ENCODE measurements around the gene RNF34.

RNF34 gene

DNA sequence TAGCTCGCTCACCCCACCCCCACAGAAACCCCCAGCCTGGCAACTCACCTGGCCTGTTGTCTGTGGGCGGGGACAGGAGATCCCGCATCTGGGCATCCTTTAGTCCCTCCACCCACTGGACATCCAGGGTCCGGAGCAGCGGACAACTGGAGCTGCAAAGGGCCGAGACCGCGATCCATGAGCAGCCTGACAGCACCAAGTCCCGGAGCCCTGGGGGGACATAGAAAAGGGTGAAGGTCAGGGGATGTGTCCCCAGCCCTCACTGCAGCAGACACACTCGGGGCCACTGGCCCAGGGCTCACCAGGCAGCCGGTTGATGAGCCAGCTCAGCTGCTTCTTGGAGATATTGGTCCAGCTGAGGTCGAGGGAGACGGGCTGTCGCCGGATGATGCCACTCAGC is 40.9 kb downstream of the RNF34 start:
- DNase-seq: no peak

DNA sequence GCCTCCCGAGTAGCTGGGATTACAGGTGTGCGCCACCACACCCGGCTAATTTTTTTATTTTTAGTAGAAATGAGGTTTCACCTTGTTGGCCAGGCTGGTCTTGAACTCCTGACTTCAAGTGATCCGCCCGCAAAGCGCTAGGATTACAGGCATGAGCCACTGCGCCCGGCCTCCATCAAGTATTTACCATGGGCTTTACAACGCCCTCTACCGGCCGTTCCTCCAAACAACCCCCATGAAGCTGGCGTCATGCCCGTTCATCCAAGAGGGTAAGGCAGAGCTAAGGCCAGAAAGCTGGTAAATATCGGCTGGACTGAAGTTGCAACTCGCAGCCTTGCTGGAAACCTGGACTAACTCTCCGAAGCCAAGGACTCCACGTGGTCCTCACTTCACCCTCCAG is 41.6 kb downstream of the RNF34 start:
- no peak for DNase-seq

DNA sequence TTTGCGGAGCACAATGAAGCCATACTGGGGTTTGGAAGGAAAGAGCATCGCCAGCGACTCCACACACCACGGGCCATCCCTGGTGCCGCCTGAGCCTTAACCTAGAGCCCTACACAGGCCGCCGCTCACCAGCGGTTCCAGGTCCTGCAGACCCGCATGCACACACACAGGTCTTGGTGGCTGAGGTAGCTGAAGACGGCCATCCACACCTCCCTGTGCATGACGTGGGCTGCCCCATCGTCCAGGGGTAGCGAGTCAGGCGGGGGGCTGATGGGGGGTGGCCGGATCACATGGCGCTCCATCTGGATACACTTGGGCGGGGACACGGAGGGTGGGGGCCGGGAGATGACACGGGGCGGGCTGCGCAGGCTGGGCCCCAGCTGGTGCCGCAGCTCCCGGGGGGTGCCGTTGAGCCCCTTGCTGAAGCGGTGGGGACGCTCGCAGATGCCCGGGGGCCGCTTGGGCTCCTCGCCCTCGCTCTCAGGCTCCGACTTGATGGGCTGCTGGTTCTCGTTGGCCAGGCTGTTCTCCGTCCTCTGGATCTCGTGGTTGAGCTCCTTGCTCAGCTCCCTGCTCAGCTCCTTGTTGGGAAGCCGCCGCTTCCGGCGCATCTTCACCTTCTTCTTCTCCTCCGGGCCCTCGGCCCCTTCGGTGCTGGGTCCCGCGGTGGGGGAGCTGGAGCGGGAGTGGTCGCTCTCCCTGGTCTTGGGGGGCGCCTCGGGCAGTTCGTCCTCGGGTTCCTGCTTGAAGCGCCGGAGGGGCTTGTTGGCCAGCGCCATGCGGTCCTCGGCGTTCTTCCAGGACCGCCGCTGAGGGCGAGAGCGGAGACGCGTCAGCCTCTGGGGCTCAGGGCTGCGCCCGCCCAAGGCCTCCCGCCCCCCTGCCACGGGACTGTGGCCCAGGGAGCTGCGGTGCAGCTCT is 42.4 kb downstream of the RNF34 start:
- no peak for DNase-seq

DNA sequence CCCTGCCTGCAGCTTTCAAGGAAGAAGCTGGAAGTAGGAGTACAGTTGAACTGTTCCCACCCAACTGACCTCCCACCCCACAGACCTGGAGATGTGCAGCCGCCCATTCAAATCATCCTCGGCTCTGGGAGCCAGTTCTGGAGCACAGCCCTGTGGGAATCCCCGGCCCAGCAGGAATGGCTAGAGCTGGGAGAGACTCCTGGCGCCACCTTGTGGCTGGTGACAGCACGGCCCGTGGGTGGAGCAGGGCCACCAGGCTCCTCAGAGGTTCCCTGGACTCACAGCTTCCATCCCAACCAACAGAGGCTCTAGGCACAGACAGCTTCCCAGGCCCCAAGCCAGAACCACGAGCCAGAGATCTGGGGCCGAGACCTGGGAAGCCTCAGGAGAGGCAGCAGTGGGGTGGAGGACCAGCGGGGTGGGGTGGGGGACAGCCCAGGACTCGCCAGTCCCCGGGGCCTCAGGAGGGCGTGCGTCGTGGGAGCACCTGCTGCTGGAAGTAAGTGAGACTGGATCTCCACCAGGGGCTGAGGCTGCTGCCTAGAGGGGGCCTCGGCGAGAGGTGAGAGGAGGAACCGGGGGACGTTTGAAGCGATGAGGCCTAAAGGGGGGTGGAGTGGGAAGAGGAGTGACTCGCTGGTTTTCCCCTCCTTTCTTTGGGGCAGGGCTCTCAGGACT is 43.4 kb downstream of the RNF34 start:
- no peak for DNase-seq

DNA sequence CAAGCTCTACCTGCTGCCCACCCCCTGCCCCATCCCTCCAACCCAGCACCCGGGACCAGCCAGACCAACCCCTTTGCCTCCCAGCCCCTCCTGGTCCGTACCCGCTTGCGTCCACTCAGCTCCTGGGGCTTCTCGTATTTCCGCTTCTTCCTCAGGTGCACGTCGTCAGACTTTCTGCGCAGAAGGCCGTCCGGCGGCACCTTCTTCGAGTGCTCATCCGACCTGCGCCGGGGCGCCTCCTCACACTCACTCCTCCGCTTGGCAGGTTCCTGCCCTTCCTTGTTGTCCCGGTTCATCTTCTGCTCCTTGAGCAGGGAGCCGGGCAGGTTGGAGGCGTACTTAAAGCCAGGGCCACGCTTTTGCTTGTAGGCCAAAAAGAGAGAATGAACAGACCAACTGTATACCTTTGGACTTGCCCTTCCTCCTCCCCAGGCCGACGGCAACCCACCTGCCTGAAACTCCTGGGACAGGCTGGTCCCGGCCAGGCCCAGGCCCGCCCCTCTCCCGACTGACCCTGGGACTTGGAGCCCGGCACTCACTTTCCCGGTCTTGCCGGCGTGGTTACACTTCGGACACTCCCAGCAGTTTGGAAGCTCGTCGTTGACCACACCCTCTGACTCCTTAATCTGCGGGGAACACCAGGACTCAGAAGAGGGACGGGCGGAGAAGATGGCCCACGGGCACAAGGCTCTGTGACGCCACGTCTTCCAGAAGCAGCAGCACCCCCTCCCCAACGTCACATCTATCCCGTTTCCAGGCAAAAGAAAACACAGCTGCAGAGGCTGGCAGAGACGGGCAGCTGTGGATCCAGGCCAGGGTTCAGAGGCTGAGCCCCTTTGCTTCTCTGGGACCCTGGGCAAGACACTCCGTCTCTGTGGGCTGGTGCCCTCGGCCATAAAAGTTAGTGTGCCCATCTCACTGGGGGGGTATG is 44.3 kb downstream of the RNF34 start:
- DNase-seq: no peak

DNA sequence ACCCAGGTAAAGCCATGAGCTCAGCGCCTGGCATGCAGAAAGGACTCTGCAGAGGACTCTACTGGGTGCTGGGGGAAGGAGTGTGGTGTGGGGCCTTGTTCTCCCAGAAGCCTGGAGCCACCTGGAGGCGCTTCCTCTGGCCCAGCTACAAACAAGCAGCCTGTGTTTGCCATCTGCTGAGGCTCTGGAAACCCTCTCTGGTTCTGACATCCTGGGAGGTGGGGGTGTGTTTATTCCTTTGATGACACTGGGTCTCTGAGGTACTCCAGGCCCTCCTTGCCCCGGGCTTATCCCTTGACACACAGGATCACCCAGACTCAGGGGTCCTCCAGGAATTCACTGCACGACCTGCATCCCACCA is 44.9 kb downstream of the RNF34 start:
- no peak for DNase-seq

DNA sequence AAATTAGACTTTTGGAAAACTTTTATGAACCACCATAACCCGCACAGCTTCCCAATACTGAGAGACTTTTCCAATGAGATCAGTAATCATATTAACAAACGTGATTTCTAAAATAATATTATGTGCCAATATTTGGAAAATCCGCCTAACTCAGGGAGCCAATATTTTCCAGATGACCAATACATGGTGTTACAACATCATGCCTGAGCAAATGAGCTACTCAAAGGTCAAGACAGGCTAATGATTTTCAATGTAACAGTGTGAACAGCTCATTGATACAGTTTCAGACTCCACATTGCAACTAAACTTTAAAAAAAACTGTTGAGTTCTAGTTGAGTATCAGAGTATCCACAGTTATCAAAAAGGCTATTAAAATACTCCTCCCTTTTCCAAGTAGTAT is 46.8 kb downstream of the RNF34 start:
- DNase-seq: no peak

DNA sequence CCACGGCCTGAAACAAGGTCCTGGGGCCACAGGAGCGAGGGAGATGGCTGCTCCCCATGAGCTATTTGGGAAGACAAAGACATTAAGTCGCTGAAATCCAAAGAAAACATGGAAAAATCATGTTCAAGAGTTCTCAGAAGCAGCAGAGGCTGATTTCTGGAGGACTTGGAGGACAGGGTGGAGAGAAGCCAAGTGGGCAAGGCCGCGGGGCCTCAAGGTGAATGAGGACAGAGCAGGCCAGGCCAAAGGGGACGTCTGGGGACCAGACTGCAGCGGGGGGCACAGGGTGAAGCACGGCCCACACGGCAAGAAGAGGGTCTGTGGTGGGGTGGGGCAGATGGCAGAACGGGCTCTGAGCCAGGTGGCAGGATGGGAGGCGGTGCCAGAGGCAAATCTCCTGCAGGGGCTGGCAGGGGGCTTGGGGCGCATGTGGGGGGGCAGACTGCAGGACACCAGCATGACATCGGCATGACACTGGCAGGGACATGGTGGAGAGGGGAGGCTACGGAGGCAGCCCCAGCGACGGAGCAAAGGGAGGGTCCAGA is 48.9 kb downstream of the RNF34 start:
- DNase-seq: no peak

DNA sequence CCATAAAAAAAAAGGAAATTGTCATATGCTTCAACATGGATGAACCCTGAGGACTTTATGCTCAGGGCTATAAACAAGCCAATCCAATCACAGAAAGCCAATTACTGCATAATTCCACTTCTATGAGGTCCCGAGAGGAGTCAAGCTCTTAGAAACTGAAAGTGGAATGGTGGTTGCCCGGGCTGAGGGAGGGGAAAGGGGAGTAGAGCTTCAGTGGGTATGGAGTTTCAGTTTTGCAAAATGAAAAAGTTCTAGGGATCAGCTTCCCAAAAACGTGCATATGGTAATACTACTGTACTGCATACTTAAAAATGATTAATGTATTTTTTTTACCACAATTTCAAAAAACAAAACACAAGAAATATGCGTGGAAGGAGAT is 52.0 kb downstream of the RNF34 start:
- DNase-seq: no peak

DNA sequence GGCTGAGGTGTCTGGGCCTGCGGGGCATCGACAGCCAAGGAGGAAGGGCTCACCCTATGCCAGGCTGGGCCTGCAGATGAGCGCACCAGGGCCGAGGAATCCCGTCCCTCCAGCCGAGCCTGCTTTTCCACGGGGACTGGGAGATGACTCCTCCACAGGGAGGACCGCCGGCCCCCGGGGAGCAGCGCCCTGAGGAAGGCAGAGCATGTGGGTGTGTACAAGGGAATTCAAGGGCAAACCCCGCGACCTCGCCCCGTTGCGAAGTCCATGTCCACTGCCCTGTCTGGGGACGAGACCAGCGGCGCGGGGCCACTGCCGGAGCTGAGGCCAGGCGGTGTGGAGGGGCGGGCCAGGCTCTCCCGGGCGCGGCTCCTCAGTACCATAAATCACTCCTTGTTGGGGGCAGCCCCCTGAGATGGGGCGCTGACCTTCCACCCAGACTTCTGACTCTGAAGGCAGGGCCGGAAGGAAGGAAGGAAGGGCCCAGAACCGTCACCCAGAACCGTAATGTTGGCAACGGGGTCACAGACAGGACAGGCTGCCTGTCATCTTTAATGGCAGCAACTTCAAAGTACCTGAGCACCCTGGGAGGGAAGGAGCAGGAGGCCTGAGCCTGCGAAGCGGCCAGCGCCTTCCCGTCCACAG is 52.5 kb downstream of the RNF34 start:
- DNase-seq: no peak

DNA sequence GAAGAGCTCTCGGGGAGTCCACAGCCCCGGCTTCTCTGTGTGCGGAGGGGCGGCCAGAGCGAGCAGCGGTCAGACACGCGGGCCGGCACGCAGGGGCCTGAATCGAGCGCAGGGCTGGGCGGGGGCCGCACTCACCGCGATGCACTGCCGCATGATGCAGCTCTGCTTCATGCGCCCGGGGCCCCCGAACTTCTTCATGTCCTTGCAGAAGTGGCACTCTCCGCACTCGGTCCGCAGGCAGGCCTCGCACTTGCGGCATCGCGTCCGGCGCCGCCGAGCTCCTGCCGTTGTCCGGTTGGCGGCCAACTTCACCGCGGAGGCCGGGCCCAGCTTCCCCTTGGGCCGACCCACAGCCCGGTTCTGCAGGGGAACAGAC is 53.1 kb downstream of the RNF34 start:
- DNase-seq: no peak

DNA sequence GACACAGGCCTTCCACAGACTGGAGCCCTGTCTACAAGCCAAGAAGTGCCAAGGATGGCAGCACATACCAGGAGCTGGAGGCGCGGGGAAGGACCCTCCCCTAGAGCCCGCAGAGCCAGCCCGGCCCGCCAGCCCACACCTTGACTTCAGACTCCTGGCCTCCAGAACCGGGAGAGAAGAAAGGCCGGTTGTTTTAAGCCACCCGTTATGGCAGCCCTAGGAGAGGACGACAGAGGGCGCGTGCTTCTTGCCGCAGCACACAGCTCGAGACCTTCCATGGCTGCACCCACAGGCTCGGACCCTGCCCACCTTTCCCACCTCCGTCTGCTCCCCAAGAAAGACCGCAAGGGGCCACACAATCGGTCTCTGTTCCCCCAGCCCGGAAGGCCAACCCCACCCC is 53.7 kb downstream of the RNF34 start:
- DNase-seq: no peak

DNA sequence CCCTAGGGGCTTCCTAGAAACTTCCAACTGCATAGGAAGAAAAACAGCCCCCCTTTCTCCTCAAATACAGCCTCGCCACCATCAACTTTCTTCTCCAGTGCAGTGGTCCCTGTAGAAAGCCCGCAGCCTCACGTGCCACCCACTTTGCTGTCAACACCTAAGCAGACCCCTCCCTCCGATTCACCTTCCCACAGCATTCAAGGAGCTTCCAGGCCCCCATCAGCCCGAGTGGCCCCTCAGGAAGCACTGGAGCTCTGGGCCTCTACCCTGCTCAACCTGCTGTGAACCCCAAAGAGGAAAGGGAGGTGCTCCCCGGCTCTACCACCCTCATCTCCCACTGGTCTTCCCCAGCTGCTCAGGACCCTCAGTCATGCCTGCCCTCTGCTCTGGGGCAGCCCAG is 55.0 kb downstream of the RNF34 start:
- no peak for DNase-seq

DNA sequence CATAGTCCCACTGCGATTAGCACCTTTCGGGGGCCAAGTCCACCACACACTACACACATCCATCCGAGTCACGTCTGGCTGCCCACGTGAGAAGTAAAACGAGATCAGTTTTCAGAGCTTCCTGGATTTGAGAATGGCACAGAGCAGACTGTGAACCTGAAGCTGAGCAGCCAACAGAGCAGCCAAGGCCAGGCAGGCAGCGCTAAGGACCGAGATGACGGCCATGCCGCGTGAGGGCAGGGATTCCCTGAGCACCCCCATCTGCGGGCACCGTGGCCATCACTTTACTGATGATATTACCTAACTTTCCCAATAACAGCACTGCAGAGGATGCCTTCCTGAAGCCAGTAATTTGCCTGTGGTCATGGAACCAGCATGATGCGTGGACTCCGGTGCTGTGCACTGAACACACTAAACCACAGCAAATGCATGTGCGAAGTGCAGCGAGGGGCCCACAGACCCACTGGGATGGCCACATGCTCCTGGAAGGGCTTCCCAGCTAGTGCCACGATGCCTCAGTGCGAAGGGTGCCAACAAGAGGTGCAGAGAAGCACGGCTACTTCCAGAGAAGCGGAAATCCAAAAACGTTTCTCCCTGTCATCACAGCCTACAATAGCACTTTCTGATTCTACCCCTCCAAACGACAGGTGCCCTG is 56.0 kb downstream of the RNF34 start:
- DNase-seq: no peak

DNA sequence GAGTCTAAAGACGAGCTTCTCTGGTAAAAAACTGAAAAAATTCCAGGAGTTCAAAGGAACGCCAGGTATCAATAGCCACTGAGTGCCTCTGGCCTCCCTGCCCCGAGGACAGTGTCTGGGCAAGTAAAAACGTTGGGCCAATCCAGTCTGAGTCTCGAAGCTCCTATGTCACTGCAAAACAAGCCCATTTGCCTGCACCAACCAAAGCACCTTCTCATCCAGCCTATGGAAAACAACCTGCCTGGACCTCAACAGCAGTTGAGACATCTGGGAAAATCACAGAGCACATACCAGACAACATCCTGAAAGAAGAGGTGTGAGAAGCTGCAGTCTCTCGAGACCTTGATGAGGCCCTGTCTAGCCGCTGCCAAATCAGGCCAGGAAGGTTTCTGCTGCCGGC is 56.6 kb downstream of the RNF34 start:
- no peak for DNase-seq

DNA sequence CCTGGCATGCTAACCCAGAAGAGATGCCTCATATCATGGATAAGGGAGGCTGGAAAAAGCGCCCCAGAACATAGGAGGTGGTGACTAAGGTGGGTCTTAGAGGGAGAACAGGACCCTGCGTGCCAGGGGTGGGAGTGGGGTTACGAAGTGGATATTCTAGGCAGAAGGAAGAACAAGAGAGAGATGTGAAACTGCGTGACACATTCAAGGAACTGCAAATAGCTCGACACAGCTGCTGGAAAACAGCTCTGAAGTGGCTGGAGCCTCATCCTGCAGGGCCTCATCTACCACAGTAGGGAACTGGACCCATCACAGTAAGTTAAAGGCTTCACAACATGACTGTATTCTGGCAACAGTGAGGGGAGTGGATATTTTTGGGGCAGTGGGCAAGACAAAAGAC is 61.1 kb downstream of the RNF34 start:
- no peak for DNase-seq

DNA sequence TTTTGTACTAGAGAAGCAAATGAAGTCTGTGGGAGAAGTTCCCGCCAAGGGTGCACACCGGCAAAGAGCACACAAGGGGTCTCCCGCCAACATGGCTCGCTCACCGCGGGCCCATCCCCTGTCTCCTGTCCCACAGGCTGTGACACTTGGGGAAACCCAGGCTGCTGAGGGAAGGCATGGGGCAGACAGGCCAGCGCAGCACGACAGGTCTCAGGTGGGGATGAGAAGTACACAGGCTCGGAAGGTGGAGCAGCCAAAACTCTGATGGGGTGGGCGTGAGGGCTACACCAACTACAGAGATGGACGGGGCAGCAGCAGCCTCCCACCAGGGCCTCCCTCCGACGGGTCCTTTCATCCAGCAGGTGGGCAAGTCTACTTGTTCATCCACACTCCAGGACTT is 64.4 kb downstream of the RNF34 start:
- DNase-seq: no peak

DNA sequence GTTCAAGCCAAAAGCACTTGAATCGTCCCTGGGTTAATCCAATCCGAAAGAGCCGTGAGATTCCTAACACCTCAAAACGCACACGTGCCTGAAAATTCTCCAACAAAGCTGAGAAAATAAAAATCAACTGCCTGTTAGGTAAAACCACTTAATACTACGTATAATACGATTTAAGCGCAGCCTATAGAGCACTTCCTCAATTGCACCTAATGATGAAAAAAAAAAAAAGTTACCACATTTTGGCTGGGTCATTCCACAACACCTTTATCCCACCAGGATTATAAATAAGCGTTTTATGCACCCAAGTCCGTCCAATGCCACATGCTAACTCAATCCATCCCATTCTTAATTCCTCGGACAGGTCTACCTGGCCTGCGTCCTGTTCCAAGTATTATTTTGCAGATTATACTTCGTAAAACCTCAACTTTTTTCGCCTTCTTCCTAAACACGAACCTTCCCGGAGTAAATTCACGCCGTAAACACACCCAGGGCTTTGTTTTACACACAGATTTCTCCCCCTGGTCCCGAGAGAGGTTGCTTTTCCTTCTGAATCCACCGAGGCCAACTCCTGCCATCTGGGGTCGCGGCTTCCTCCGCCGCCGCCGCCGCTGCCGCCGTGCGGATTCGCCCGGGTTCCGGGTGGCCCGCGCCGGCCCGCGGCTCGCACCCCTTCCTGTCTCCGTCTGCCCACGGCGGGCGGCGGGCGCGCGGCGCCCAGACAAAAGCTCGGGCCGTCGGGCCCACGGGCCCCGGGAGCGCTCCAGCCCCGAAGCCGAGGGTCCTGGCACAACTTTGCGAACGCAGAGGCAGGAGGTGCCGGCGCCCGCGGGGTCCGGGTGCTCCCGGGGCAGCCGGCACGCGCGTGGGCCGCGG is 66.2 kb downstream of the RNF34 start:
- DNase-seq: no peak

DNA sequence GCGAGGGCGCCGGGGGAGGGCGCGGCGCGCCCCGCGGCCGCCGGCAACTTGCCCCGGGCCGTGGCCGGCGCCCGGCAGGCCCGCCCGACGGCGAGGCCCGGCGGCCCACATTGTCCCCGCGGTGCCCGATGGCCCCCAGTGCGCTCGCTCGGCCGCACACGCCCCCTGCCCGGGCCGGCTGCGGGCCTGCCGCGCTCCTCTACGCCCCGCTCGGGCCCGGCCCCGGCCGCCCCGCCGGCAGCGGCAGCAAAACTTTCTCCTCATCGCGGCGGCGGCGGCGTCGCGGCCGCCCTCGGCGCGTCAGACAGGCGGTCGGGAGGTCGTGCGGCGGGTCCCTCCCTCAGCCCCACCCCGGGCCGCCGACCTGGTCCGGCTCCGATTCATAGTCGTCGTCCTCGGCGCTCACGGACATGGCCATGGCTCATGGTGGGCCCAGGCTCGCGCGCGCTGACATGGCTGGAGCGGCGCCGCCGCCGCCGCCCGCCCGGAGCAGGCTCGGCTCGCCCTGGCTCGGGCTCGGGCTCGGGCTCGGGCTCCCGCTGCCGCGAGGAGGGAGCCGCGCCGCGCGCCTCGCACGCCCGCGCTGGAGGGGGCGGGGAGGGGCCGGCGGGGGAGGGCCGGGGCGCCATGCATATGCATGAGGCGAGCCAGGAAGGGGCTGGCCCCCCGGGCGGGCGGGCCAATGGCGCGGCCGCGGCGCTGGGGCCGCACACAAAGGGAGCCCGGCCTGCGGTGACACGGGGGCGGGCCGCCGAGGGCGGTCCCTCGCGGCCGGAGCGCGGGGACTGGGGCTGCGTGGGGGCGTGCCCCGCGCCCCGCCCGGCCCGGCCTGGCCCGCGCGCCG is 67.1 kb downstream of the RNF34 start:
- peak; percentile 72 for DNase-seq

Data from DMS79 (cell line).